GM10266 (cell line): ENCODE measurements around the gene XPNPEP1.
"Not testable (repeated sequence)": the region's sequence is repeated elsewhere in the genome, so short reads cannot be mapped to it uniquely, and the experiment has no call there.

Experiments used
- DNase-seq: peaks from one replicate; pipeline ENCODE4 v3.0.0; 2012; ENCODE audit errors: extremely low spot score
- TF ChIP-seq, protein P1 (sequence below): IDR thresholded peaks from 2 replicates; pipeline ENCODE4 v1.5.1; 2012; ENCODE audit warnings: mild to moderate bottlenecking, low read depth; ENCODE audit not compliant: control insufficient read depth, insufficient read depth; ENCODE audit errors: missing control alignments

The XPNPEP1 gene

DNA sequence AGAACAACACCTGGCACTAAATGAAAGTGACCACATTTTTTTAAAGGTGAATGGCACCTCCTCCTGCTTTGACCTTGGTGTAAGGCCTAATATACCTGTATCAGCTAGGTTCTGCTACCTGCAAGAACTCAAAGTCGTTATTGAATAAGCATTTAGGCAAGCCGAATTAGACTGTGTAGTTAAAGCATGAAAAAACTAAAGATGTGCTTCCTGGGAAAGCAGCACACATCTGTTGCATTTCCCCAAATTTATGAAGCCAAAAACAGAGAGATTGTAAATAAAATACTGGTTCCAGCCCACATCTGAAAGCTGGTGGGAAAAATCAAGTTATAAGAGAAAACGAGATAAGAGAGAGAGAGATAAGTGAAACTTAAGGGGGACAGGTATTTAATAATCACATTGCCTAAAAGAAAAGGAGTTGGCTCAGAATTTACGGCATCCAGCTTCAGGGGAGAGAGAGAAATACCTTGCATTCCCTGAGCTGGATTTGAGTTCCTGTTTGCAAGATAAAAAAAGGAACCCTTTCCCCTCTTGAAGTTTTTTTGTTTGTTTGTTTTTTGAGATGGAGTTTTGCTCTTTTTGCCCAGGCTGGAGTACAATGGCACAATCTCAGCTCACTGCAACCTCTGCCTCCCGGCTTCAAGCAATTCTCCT, 1.8 kb upstream of the XPNPEP1 start:
- DNase-seq: no peak
- TF ChIP-seq, protein P1, sequence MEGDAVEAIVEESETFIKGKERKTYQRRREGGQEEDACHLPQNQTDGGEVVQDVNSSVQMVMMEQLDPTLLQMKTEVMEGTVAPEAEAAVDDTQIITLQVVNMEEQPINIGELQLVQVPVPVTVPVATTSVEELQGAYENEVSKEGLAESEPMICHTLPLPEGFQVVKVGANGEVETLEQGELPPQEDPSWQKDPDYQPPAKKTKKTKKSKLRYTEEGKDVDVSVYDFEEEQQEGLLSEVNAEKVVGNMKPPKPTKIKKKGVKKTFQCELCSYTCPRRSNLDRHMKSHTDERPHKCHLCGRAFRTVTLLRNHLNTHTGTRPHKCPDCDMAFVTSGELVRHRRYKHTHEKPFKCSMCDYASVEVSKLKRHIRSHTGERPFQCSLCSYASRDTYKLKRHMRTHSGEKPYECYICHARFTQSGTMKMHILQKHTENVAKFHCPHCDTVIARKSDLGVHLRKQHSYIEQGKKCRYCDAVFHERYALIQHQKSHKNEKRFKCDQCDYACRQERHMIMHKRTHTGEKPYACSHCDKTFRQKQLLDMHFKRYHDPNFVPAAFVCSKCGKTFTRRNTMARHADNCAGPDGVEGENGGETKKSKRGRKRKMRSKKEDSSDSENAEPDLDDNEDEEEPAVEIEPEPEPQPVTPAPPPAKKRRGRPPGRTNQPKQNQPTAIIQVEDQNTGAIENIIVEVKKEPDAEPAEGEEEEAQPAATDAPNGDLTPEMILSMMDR: no peak

DNA sequence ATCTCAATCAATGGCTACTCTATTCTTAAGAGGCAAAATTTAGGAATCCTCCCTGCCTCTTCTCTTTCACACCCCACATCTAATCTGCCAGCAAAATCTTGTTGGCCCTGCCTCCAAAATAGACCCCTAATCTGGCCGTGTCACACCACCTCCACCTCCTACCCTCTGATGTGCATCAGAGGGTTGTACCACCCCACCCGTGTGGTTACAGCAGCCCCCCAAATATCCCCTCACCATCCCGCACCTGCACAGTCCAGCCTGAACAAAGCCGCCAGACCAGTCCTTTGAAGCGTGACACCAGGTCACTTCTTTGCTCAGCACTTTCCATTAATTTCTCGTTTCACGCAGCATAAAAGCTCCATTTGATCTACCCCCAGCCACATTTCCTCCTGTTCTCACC, 776 bp upstream of the XPNPEP1 start:
- DNase-seq: no peak
- TF ChIP-seq, protein P1: no peak

DNA sequence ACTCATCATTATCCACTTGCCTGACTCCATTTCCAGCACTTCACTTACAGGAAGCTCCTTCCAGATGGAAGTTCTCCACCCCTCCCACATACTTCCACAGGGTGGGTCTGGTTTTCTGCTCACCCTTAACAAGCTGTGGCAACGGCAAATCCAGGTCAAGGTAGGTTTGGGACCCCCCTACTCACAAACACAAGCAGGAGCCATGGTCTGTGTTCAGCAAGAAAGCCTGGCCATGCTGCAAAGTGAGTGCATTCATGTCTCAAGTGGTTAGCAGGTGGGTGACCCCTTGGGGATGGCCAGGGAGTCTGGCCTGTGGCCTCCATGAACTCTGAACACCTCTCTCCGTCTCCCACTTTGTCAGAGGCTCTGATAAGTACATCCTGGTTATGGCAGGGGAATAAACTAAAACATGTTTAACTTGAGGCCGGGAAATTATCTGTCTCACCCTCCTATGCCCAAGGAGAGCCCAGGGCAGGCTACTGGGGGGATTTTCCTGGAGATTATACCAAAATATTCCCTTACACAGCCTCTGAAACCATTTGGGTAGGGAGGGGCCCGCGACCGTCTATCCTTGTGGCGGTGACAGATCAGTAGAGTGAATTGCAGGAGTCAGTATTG, 844 bp downstream of the XPNPEP1 start:
- no peak for DNase-seq
- TF ChIP-seq, protein P1: no peak

DNA sequence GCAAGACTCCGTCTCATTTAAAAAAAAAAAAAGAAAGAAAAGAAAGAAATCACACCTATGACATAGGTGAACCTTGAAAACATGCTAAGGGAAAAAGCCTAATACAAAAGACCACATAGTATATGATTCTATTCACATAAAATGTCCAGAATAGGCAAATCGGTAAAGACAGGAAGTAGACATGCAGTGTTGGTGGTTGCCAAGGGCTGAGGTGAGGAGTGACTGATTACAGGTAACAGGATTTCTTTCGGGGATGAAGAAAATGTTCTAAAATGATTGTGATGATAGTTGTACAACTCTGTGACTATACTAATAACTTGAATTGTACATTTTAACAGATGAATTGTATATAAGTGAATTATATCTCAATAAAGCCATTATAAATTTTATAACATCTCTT, 3.3 kb downstream of the XPNPEP1 start:
- TF ChIP-seq, protein P1: no peak
- DNase-seq: no peak

DNA sequence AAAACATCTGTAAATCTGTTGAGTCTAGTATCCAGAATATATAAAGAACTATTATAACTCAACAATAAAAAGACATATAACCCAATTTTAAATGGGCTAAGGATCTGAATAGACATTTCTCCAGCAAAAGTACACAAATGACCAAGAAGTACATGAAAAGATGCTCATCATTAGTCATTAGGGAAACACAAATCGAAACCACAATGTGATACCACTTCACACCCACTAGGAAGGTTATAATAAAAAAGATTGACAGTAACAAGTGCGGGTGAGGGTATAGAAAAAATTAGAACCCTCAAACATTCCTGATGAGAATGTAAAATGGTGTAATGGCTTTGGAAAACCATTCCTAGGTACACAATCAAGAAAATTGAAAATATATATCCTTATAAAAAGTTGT, 4.1 kb downstream of the XPNPEP1 start:
- TF ChIP-seq, protein P1: no peak
- no peak for DNase-seq

DNA sequence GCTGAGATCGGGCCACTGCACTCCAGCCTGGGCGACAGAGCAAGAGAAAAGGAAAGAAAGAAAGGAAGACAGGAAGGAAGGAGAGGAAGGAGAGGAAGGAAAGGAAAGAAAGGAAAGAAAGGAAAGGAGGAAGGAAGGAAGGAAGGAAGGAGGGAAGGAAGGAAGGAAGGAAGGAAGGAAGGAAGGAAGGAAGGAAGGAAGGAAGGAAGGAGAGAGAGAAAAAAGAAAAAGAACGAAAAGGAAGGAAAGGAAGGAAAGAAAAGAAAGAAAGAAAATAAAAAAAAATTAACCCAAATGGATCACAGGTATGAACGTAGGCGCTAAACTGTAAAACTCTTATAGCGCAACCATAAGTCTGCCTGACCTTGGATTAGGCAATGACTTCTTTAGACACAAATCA, 4.6 kb downstream of the XPNPEP1 start:
- DNase-seq: not testable (repeated sequence)

DNA sequence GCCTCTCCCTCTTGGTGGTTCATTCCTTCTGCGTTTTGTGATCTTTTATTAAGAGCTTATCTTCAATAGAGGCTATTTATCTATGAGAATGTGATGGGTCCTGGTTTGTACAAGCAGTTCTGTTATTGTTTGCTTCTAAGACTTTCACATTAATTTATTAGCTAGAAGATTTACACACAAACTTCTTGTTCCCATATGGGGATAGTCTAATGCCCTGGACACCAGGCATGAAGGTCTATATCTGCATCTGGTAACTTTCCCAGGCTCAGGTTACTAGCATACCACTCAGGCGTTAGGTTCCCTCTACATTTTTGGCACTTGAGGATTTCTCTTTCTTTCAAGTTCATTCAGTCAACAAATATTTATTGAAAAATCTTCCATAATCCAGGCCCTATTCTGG, 7.7 kb downstream of the XPNPEP1 start:
- TF ChIP-seq, protein P1: no peak
- no peak for DNase-seq

DNA sequence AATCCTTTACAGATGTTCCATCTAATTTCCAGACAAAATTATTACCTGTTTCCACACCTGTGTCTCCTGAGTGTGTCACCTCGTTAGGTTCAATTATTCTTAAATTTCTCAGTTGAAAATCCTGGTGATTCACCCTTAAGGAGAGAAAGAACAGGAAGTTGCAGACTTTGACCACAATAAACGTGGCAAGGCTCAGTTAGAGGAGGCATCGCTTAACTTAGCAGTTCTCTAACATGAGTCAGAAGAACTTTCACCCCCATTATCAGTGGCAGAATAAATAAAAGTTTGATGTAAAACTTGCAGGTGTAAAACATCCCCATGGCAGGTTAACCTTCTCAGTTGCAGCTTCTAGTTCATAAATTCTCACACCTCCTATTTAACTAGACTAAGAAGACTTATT, 8.3 kb downstream of the XPNPEP1 start:
- TF ChIP-seq, protein P1: no peak
- no peak for DNase-seq
